HepG2 (cell line): ENCODE results near the gene VAV2. TPM values are rescaled to one million over a fixed set of nuclear protein-coding genes. Genes with fewer than 3 reads are reported as not detected.

Experiments used
- ATM ChIP-seq: fragments of 450-650 bp; IDR thresholded peaks from 2 replicates; pipeline ENCODE4 v1.7.1; 2017; ENCODE audit warnings: mild to moderate bottlenecking, borderline replicate concordance
- JUNB ChIP-seq: sonication (generic); formaldehyde crosslinking; IDR thresholded peaks from 2 replicates; pipeline ENCODE4 v1.8.0; 2022; ENCODE audit warnings: missing genetic modification reagents, mild to moderate bottlenecking, borderline replicate concordance
- KLF16 ChIP-seq, 2 experiments: sonication (generic) in 1 of 2; formaldehyde crosslinking in 1 of 2; IDR thresholded peaks; 2 replicates each; pipeline versions ENCODE4 v1.6.1 to v1.8.0; 2016 to 2023; ENCODE audit warnings: missing genetic modification reagents in 2 of 2, missing compliant biosample characterization in 1 of 2
- MIER3 ChIP-seq: IDR thresholded peaks from 2 replicates; pipeline ENCODE4 v1.6.1; 2016; ENCODE audit warnings: missing compliant biosample characterization, borderline replicate concordance
- NCOA2 ChIP-seq: sonication (generic); formaldehyde crosslinking; IDR thresholded peaks from 2 replicates; pipeline ENCODE4 v1.8.0; 2022; ENCODE audit warnings: inconsistent platforms
- NFIB ChIP-seq: sonication (generic); formaldehyde crosslinking; IDR thresholded peaks from 2 replicates; pipeline ENCODE4 v1.9.0; 2021; ENCODE audit warnings: missing genetic modification reagents, mild to moderate bottlenecking, borderline replicate concordance
- NR3C1 ChIP-seq: sonication (generic); formaldehyde crosslinking; IDR thresholded peaks from 2 replicates; pipeline ENCODE4 v1.4.0; 2020; ENCODE audit warnings: missing genetic modification reagents
- PCBP1 ChIP-seq: fragments of 200-400 bp; formaldehyde crosslinking; IDR thresholded peaks from 2 replicates; pipeline ENCODE4 v1.6.1; 2017; ENCODE audit warnings: mild to moderate bottlenecking, low read depth, low read length, borderline replicate concordance
- SIN3B ChIP-seq: fragments of 150-350 bp; IDR thresholded peaks from 2 replicates; pipeline ENCODE4 v1.6.1; 2014; ENCODE audit warnings: low read length
- TBX3 ChIP-seq: fragments of 450-650 bp; IDR thresholded peaks from 2 replicates; pipeline ENCODE4 v1.6.1; 2017; ENCODE audit warnings: antibody characterized with exemption, mild to moderate bottlenecking, inconsistent platforms, borderline replicate concordance
- TOPORS ChIP-seq: sonication (generic); formaldehyde crosslinking; IDR thresholded peaks from 2 replicates; pipeline ENCODE4 v1.8.0; 2023; ENCODE audit warnings: mild to moderate bottlenecking, missing genetic modification reagents
- ZKSCAN8 ChIP-seq: IDR thresholded peaks from 2 replicates; pipeline ENCODE4 v1.6.1; 2016; ENCODE audit warnings: borderline replicate concordance, missing genetic modification reagents, missing compliant biosample characterization
- ZNF34 ChIP-seq: sonication (generic); formaldehyde crosslinking; IDR thresholded peaks from 2 replicates; pipeline ENCODE4 v1.4.0; 2020; ENCODE audit warnings: mild to moderate bottlenecking, missing genetic modification reagents, borderline replicate concordance
- ZNF431 ChIP-seq: sonication (generic); formaldehyde crosslinking; IDR thresholded peaks from 2 replicates; pipeline ENCODE4 v1.9.0; 2022; ENCODE audit warnings: missing genetic modification reagents, low read depth, mild to moderate bottlenecking, borderline replicate concordance
- ZNF557 ChIP-seq: sonication (generic); formaldehyde crosslinking; IDR thresholded peaks from 2 replicates; pipeline ENCODE4 v1.4.0; 2020; ENCODE audit warnings: missing genetic modification reagents
- ZNF605 ChIP-seq: sonication (generic); formaldehyde crosslinking; IDR thresholded peaks from 2 replicates; pipeline ENCODE4 v1.8.0; 2022; ENCODE audit warnings: mild to moderate bottlenecking, missing genetic modification reagents
- ZNF780A ChIP-seq: sonication (generic); formaldehyde crosslinking; IDR thresholded peaks from 2 replicates; pipeline ENCODE4 v1.8.0; 2022; ENCODE audit warnings: mild to moderate bottlenecking, missing genetic modification reagents, moderate library complexity
- polyA plus RNA-seq, 8 experiments: library from polyadenylated mRNA; depleted of rRNA in 3 of 8; stranded (reverse) in 7 of 8; unstranded in 1 of 8; fragments of >200 nt; fragmentation: Illumina TruSeq in 4 of 8; extraction: Trizol in 4 of 8; gene quantifications; 2 replicates each; pipeline versions ENCODE4 v1.2.1 to v1.2.3, GENCODE V29; 2011 to 2016; ENCODE audit warnings: low read depth in 4 of 8, missing spikeins in 1 of 8, mixed read lengths in 1 of 8; ENCODE audit not compliant: insufficient read depth in 1 of 8
- total RNA-seq, 5 experiments: library from RNA; depleted of rRNA; stranded (reverse); fragments of >200 nt; fragmentation: Illumina TruSeq; extraction: Trizol; gene quantifications; 2 replicates each; pipeline ENCODE4 v1.2.3, GENCODE V29; 2016; ENCODE audit warnings: low read depth in 1 of 5
- TF ChIP-seq, protein P1 (sequence below): sonication (generic); formaldehyde crosslinking; IDR thresholded peaks from 2 replicates; pipeline ENCODE4 v1.4.0; 2020; ENCODE audit warnings: missing genetic modification reagents, borderline replicate concordance
- TF ChIP-seq, protein P2 (sequence below): sonication (generic); formaldehyde crosslinking; IDR thresholded peaks from 2 replicates; pipeline ENCODE4 v1.9.0; 2021; ENCODE audit warnings: missing genetic modification reagents, mild to moderate bottlenecking, borderline replicate concordance
- TF ChIP-seq, protein P3 (sequence below): conservative IDR thresholded peaks from 2 replicates; pipeline ENCODE4 v1.6.1; 2018; ENCODE audit warnings: missing genetic modification reagents
- TF ChIP-seq, protein P4 (sequence below): sonication (generic); formaldehyde crosslinking; IDR thresholded peaks from 2 replicates; pipeline ENCODE4 v1.9.0; 2021; ENCODE audit warnings: missing genetic modification reagents, borderline replicate concordance

VAV2 gene
- total and polyA plus RNA-seq, 2 of the 13 experiments (the other 11 are each of a cell fraction or from before 2014, with no cell fraction given) = 22.5 to 22.9 TPM

DNA sequence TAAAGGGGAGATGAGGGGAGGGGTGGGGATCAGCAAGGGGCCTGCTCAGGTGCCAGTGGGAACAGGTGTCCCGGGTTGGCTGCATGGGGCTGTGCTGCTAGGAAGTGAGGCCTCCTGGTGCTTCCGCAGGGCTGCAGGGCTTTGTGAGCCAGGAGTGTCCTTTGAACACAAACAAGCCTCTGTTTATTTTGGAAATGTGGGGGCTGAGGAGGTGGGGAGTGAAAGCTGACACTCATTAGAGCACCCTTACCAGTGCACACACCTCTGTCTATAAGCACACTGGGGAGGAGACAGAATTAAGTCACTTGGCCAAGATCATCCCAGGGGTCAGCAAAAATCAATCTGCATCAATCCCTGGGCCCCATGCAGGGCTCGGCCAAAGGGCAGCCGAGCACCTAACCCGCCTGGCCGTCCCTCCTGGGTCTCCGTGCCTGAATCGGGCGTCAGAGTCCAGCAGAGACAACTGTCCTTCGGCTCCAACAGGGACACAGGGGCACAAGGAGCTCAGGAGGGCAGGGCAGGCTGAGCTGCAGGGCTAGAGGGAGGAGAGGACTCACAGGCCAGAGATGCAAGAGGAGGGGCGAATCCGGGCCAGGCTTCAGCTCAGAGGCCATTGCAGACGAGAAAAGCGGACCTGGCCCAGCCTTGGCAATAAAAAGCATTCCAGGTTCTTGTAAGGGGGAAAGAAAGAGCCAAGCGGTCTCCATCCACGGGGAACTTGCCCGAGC is 99.8 kb downstream of the VAV2 start (continued):
- TF ChIP-seq ZNF431 (CRISPR knock-in tag) (peak; percentile 89; the same call in 1 of the 2 replicates), MIER3 (CRISPR knock-in tag) (peak; percentile 82; the same call in 1 of the 2 replicates), NR3C1 (no peak), ZNF780A (CRISPR knock-in tag) (peak; percentile 95; the same call in 1 of the 2 replicates), NFIB (CRISPR knock-in tag) (no peak), ATM (no peak), KLF16 (CRISPR knock-in tag; IDR thresholded peaks at IDR 0.05) (peak in 1 of 2 experiments; percentile 97; a peak in 2 of 4 replicates), ZNF605 (CRISPR knock-in tag) (peak; percentile 98), ZNF557 (peak; percentile 81), JUNB (CRISPR knock-in tag) (peak; percentile 65; the same call in 1 of the 2 replicates), NCOA2 (CRISPR knock-in tag) (peak; percentile 98), PCBP1 (peak; percentile 94; the same call in 1 of the 2 replicates), TBX3 (peak; percentile 96), ZNF34 (CRISPR knock-in tag) (peak; percentile 96), SIN3B (no peak), TOPORS (CRISPR knock-in tag) (peak; percentile 97), ZKSCAN8 (CRISPR knock-in tag) (peak; percentile 96)
- TF ChIP-seq, protein P1, sequence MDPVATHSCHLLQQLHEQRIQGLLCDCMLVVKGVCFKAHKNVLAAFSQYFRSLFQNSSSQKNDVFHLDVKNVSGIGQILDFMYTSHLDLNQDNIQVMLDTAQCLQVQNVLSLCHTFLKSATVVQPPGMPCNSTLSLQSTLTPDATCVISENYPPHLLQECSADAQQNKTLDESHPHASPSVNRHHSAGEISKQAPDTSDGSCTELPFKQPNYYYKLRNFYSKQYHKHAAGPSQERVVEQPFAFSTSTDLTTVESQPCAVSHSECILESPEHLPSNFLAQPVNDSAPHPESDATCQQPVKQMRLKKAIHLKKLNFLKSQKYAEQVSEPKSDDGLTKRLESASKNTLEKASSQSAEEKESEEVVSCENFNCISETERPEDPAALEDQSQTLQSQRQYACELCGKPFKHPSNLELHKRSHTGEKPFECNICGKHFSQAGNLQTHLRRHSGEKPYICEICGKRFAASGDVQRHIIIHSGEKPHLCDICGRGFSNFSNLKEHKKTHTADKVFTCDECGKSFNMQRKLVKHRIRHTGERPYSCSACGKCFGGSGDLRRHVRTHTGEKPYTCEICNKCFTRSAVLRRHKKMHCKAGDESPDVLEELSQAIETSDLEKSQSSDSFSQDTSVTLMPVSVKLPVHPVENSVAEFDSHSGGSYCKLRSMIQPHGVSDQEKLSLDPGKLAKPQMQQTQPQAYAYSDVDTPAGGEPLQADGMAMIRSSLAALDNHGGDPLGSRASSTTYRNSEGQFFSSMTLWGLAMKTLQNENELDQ (CRISPR knock-in tag) = peak; percentile 64; the same call in 1 of the 2 replicates
- TF ChIP-seq, protein P2, sequence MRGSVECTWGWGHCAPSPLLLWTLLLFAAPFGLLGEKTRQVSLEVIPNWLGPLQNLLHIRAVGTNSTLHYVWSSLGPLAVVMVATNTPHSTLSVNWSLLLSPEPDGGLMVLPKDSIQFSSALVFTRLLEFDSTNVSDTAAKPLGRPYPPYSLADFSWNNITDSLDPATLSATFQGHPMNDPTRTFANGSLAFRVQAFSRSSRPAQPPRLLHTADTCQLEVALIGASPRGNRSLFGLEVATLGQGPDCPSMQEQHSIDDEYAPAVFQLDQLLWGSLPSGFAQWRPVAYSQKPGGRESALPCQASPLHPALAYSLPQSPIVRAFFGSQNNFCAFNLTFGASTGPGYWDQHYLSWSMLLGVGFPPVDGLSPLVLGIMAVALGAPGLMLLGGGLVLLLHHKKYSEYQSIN (CRISPR knock-in tag) = no peak
- TF ChIP-seq, protein P3, sequence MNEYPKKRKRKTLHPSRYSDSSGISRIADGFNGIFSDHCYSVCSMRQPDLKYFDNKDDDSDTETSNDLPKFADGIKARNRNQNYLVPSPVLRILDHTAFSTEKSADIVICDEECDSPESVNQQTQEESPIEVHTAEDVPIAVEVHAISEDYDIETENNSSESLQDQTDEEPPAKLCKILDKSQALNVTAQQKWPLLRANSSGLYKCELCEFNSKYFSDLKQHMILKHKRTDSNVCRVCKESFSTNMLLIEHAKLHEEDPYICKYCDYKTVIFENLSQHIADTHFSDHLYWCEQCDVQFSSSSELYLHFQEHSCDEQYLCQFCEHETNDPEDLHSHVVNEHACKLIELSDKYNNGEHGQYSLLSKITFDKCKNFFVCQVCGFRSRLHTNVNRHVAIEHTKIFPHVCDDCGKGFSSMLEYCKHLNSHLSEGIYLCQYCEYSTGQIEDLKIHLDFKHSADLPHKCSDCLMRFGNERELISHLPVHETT = peak; percentile 64; the same call in 1 of the 2 replicates
- TF ChIP-seq, protein P4, sequence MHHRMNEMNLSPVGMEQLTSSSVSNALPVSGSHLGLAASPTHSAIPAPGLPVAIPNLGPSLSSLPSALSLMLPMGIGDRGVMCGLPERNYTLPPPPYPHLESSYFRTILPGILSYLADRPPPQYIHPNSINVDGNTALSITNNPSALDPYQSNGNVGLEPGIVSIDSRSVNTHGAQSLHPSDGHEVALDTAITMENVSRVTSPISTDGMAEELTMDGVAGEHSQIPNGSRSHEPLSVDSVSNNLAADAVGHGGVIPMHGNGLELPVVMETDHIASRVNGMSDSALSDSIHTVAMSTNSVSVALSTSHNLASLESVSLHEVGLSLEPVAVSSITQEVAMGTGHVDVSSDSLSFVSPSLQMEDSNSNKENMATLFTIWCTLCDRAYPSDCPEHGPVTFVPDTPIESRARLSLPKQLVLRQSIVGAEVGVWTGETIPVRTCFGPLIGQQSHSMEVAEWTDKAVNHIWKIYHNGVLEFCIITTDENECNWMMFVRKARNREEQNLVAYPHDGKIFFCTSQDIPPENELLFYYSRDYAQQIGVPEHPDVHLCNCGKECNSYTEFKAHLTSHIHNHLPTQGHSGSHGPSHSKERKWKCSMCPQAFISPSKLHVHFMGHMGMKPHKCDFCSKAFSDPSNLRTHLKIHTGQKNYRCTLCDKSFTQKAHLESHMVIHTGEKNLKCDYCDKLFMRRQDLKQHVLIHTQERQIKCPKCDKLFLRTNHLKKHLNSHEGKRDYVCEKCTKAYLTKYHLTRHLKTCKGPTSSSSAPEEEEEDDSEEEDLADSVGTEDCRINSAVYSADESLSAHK (CRISPR knock-in tag) = peak; percentile 35; the same call in 1 of the 2 replicates
